Kidney (tissue), 14 donors: ENCODE measurements around the gene SH3RF1. TPM values are rescaled to one million over a fixed set of nuclear protein-coding genes. Genes with fewer than 3 reads are reported as not detected.

ENCODE experiments used
- DNase-seq, 5 donors: peaks; one replicate each; pipeline ENCODE4 v3.0.0-alpha.2; 2013 to 2020
- FAIRE-seq: peaks from 2 replicates; lab custom pipeline; 2012; peaks lifted over from hg19 to GRCh38; lab: Jason Lieb, UNC
- H3K27ac ChIP-seq, 2 donors: one replicate each; pipeline ENCODE4 v1.7.0; 2013; ENCODE audit warnings: low read depth in 2 of 2, low read length in 2 of 2, inconsistent platforms in 1 of 2
- H3K27me3 ChIP-seq: one replicate; pipeline ENCODE4 v1.7.1; 2013; ENCODE audit warnings: low read length, inconsistent platforms; ENCODE audit not compliant: control insufficient read depth, insufficient read depth
- H3K36me3 ChIP-seq, 3 donors: one replicate each; pipeline versions ENCODE4 v1.7.0 to v1.7.1; 2013; ENCODE audit warnings: low read length in 3 of 3, control low read depth in 1 of 3, inconsistent platforms in 1 of 3; ENCODE audit not compliant: insufficient read depth in 3 of 3, control insufficient read depth in 2 of 3
- H3K4me1 ChIP-seq, 3 donors: one replicate each; pipeline versions ENCODE4 v1.7.0 to v1.7.1; 2013; ENCODE audit warnings: low read length in 3 of 3, inconsistent platforms in 1 of 3, low read depth in 1 of 3; ENCODE audit not compliant: control insufficient read depth in 2 of 3, insufficient read depth in 2 of 3
- H3K4me3 ChIP-seq, 3 donors: one replicate each; pipeline versions ENCODE4 v1.7.0 to v1.8.1; 2013; ENCODE audit warnings: low read length in 3 of 3, control low read depth in 1 of 3, inconsistent platforms in 1 of 3
- H3K9ac ChIP-seq, 3 donors: one replicate each; pipeline versions ENCODE4 v1.7.0 to v1.7.1; 2013; ENCODE audit warnings: low read length in 3 of 3, control low read depth in 1 of 3, inconsistent platforms in 1 of 3
- H3K9me3 ChIP-seq, 3 donors: one replicate each; pipeline versions ENCODE4 v1.7.0 to v1.7.1; 2013; ENCODE audit warnings: low read length in 3 of 3, control low read depth in 1 of 3, inconsistent platforms in 1 of 3; ENCODE audit not compliant: control insufficient read depth in 2 of 3, insufficient read depth in 1 of 3
- CTCF ChIP-seq: IDR thresholded peaks from 3 replicates; pipeline ENCODE4 v1.5.1; 2012; ENCODE audit warnings: mild to moderate bottlenecking, moderate library complexity, borderline replicate concordance; ENCODE audit not compliant: insufficient read depth; ENCODE audit errors: extremely low read depth
- intact Hi-C: fragments of 100-400 bp; cut with DNase I; formaldehyde crosslinking; loops from one replicate; pipeline ENCODE4 v1.11.1; 2022
- polyA plus RNA-seq: library from polyadenylated mRNA; stranded (reverse); fragments of 350-450 nt; fragmentation: Illumina TruSeq; extraction: RNeasy Lipid Tissue Mini Kit (QIAGEN cat#74804); gene quantifications from one replicate; pipeline ENCODE4 v1.2.3, GENCODE V29; 2014; ENCODE audit warnings: low read depth, low replicate concordance; ENCODE audit not compliant: insufficient read depth
- total RNA-seq: library from RNA; stranded (reverse); fragmentation: NEBNext Ultra II Directional; extraction: Animal tissue kit (Norgen Biotek cat#: 25700); gene quantifications from one replicate; pipeline ENCODE4 v1.2.1, GENCODE V29; 2021
- donor health status: control.
- donor health status: control.
- donor health status: control.
- donor health status: control.
- donor health status: control.
- donor health status: DM: yes; HTN: yes; CAD: no.
- donor health status: Normal renal cell carcinoma (clear cell type).

The SH3RF1 gene
- total and polyA plus RNA-seq, 2 donors from 2014 or later: 8.2 to 35.7 TPM

DNA sequence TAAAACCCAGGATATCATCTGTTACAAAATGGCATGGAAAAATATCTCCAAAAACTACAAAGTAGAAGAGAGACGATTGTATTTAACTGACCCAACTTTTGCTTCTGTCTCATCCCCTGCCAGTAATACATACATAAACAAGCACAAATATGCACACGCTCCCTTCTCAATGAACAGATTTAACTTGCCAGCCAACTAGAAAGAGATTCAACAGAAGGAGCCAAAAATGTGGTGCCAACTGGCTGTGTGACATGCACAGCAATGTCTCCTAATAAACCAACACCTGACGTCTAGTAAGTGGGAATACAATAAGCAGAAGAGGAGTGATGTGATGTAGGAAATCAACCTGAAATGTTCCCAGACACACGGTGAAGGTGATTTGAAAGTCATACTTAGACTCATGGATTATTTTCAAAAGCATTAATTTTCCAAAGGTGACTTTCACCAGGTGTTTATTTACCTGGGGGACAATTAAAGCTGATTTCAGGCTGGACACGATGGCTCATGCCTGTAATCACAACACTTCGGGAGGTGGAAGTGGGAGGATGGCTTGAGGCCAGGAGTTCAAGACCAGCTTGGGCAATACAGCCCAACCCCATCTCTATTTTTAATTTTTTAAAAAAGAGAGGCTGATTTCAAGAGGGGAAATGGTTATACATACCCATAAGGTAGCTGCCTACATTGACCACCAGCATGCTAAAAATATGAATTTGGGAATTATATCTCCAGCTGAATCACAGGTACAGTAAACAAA, 33.7 kb downstream of the SH3RF1 start:
- TF ChIP-seq CTCF: no peak
- Histone ChIP-seq H3K27me3 (no peaks in the 10 kb centered on the region), H3K36me3 (no peaks in the 10 kb centered on the region), H3K9ac (no peak overlapping the region), H3K27ac (no peak overlapping the region), H3K4me3 (no peak overlapping the region), H3K9me3 (no peaks in the 10 kb centered on the region), H3K4me1 (peaks cover 0 to 11% (median 10%) of the 10 kb centered on the region in 3 donors)
- FAIRE-seq (no peak), DNase-seq (no peak)
- intact Hi-C loops: no loop called here

GRCh38 chr4:169236078-169236477, 34.7 kb downstream of the SH3RF1 start:
- no peak overlapping the region for H3K27ac ChIP-seq
- FAIRE-seq: no peak
- intact Hi-C loops: no loop called here

GRCh38 chr4:169234137-169234855, 36.5 kb downstream of the SH3RF1 start:
- DNase-seq: no peak
- Histone ChIP-seq H3K4me1 (peaks cover 0 to 11% (median 7%) of the 10 kb centered on the region in 3 donors), H3K4me3 (no peak overlapping the region), H3K9me3 (no peaks in the 10 kb centered on the region), H3K36me3 (no peaks in the 10 kb centered on the region), H3K27me3 (no peaks in the 10 kb centered on the region), H3K27ac (peak overlapping the region; percentile 25 to 49), H3K9ac (no peak overlapping the region)
- no peak for TF ChIP-seq CTCF
- no peak for FAIRE-seq
- intact Hi-C loops: no loop called here

More at GRCh38 chr4:169236078-169236477, 34.7 kb downstream of the SH3RF1 start:
- Histone ChIP-seq H3K4me3 (no peak overlapping the region), H3K9ac (no peak overlapping the region), H3K4me1 (peaks cover 0 to 11% (median 7%) of the 10 kb centered on the region in 3 donors), H3K36me3 (no peaks in the 10 kb centered on the region), H3K9me3 (no peaks in the 10 kb centered on the region), H3K27me3 (no peaks in the 10 kb centered on the region)
- no peak for DNase-seq
- no peak for TF ChIP-seq CTCF
